GM18520 (cell line): ENCODE results near the gene IBA57.
"Not testable (repeated sequence)": the region's sequence is repeated elsewhere in the genome, so short reads cannot be mapped to it uniquely, and the experiment has no call there.

ENCODE experiments used
- ATAC-seq: cut with Tn5 transposase; IDR thresholded peaks from one replicate; pipeline ENCODE4 v1.9.1; 2021; ENCODE audit not compliant: unreplicated experiment

IBA57 gene

DNA sequence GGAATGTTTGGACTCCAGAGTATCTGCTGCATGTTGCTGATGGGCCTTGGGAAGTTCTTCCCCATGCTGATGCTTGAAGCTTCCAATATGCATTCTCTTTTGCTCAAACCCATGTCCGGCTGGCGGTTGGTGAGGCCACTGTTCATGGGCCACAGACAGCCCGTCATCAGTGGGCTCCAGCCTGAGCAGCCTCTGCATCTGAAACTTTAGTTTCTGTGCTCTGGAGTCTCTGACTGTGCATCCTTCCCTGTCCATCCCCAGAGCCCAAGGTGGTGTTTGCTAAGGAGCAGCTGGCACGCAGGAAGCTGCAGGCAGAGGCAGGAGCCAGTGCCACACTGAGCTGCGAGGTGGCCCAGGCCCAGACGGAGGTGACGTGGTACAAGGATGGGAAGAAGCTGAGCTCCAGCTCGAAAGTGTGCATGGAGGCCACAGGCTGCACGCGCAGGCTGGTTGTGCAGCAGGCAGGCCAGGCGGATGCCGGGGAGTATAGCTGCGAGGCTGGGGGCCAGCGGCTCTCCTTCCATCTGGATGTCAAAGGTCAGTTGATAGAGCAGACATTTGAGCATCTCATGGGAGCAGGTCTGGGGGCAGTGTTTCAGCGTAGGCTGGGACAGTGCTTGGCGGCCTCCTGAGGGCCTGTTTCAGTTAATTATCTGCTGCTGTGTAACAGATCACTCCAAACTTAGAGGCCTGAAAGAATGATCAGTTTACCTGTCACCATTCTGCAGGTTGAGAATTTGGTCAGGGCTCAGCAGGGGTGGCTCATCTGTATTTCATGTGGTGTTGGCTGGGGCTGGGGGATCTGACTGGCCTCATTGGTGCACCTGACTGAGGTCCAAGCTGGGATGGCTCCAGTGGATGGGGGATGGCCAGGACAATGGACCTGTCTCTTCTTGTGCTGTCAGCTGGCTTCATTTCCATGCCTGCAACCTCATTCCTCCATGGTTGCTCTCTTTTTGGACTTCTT, 58.9 kb downstream of the IBA57 start:
- no peak for ATAC-seq

DNA sequence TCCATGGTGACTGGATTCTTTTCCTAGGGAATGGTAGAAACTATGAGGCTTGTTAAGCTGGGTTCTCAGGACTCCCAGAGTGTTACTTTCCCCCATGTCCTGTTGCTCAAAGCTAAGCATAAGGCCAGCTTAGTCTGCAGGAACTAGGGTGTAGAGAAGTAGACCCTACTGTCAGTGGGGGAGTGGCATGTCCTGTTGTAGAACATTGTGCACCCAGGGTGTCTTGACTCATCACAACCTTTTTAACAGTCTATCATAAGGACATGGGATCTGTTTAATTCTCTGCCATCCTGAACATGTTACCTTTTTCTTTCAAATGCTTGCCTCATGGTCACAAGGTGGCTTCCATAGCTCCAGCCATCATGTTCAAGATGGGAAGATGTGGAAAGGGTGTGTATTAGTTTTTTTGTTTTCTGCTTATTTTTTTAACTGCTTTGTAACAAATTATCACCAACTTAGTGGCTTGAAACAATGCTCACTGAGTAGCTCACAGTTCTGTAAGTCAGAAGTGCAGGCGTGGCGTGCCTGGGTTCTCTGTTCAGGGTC, 59.6 kb downstream of the IBA57 start:
- no peak for ATAC-seq

DNA sequence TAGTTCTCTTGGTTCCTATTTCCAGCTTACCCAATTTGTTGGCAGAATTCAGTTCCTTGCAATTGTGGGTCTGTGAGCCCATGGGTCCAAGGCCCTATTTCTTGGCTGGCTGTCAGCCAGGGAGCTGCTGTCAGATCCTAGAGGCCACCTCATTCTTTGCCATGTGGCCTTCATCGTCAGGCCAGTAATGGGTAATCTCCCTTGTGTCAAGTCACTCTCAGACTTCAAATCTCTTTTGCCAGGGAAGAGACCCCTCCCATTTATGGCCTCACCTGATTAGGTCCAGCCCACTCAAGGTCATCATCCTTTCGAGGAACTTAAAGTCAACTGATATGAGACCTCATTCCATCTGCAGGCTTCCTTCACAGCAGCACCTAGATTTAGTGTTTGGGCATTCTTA, 60.1 kb downstream of the IBA57 start:
- no peak for ATAC-seq

DNA sequence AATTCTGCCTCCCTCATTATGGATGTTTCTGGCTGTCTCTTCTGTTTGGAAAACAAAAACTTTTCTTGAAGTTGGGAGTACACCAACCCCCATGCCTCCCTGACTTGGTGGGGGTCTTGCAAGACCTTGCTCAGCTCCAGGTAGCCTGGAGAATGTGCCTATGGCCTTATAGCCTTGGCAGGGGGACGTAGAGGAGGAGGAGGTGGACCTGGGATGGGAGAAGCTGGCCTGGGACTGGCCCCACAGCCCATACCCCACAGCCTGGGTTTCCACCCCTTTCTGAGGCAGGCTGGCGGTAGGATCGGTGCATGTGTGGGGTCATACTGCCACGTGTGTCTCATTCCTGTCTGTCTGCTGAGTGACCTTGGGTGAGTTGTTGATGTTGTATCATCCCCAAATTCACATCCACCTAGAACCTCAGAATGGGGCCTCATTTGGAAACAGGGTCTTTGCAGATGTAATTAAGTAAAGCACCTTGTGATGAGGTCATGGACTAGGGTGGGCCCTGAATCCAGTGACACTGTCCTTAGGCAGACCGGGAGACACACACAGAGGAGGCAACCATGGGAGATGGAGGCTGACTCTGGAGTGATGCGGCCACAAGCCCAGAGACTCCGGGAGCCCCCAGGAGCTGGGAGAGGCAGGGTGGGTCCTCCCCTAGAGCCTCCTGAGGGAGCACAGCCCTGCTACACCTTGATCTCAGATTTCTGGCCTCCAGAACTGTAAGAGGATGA, 60.7 kb downstream of the IBA57 start:
- no peak for ATAC-seq

DNA sequence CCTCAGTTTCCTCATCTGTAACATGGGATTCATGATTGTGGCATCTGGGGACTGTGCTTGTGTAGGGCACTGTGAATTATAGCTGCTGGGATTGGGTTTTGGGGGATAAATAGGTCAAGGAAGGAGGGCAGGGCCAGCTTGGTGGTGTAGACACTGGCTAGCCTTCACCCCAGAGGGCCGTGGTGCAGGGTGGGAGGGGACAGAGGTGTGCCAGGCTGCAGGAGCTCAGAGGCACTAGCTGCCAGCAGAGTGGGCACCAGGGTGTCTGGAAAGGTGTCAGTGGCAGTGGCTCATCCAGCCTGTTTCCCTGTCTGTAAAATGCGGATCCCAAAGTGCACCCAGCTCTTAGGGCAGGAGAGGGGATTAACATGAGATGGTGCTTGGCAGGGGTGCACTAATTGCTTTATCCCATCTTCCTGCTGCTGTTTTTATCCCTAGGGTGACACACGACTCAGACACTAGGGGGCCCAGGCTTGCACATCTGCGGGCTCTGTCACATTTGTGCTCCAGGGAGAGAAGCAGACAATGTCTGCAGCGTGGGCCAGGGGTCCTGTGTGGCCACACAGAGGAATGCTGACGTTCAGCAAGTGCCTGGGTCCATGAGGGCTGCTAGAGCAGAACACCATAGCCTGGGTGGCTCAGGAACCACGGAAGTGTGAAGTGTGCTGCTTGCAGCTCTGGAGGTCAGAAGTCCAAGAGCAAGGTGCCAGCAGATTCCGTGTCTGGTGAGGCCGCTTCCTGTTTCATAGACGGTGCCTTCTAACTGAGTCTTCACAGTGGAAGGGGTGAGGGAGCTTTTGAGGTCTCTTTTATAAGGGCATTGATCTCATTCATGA, 61.6 kb downstream of the IBA57 start:
- no peak for ATAC-seq

DNA sequence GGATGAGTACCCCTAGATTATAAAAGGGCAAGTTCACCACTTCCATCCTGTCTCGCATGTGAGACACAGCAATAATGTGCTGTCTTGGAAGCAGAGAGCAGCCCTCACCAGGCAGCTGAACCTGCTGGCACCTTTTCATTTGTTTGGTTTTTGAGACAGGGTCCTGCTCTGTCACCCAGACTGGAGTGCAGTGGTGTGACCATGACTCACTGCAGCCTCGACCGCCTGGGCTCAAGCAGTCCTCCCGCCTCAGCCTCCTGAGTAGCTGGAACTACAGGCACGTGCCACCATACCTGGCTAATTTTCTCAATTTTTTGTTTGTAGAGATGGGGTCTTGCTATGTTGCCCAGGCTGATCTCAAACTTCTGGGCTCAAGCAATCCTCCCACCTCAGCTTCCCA, 62.5 kb downstream of the IBA57 start:
- ATAC-seq, result not testable (repeated sequence)

DNA sequence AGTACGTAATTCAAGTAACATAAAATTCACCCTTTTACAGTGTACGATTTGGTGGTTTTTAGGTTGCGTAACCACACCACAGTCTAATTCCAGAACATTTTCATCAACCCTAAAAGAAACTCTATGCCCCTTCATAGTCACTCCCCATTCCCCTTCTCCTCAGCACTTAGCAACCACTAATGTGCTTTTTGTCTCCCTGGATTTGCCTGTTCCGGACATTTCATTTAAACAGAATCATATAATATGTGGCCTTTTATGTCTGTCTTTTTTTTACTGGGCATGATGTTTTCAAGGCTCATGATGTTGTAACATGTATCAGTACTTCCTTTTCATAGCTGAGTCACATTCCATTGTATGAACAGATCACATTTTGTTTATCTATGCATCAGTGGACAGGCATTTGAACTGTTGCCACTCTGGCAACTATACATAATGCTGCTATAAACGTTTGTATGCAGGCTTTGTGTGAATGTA, 63.0 kb downstream of the IBA57 start:
- ATAC-seq, result no peak

DNA sequence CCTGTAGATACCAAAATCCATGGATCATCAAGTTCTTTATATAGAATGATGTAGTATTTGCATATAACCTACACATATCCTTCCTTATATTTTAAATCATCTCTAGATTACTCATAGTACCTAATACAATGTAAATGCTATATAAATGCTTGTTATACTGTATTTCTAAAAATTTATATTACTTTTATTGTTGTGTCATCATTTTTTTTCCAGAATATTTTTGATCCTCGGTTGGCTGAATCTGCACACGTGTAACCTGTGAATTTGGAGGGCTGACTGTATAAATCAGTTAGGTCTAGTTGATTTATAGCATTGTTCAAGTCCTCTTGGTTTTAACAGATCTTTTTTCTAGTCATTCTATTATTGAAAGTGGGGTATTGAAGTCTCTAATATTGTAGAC, 65.6 kb downstream of the IBA57 start:
- ATAC-seq, result no peak
